Testis (tissue), 3 donors: Measurements from ENCODE around the gene ZCCHC7. TPM values are rescaled to one million over a fixed set of nuclear protein-coding genes. Genes with fewer than 3 reads are reported as not detected.

ENCODE experiments used
- DNase-seq: peaks from one replicate; pipeline ENCODE4 v3.0.0-alpha.2; 2019
- H3K27ac ChIP-seq, 2 donors: fragments of 200-600 bp; sonication (generic); one replicate each; pipeline ENCODE4 v1.5.1; 2019
- H3K27me3 ChIP-seq: fragments of 200-600 bp; sonication (generic); one replicate; pipeline ENCODE4 v1.5.1; 2019
- H3K36me3 ChIP-seq: fragments of 200-600 bp; sonication (generic); one replicate; pipeline ENCODE4 v1.5.1; 2017; ENCODE audit warnings: low read depth; ENCODE audit errors: missing control alignments
- H3K4me1 ChIP-seq: fragments of 200-600 bp; sonication (generic); one replicate; pipeline ENCODE4 v1.5.1; 2019
- H3K4me3 ChIP-seq, 2 donors: fragments of 200-600 bp; sonication (generic); one replicate each; pipeline ENCODE4 v1.5.1; 2017 to 2019
- H3K9me3 ChIP-seq: fragments of 200-600 bp; sonication (generic); one replicate; pipeline ENCODE4 v1.5.1; 2017
- POLR2A ChIP-seq: fragments of 450-650 bp; IDR thresholded peaks from one replicate; pipeline ENCODE4 v1.6.1; 2017; ENCODE audit warnings: antibody characterized with exemption, mild to moderate bottlenecking, moderate library complexity
- WGBS, 2 donors: methylation state at CpG; one replicate each; pipeline ENCODE4 v1.1.5; 2018; 5-methylcytosine and 5-hydroxymethylcytosine counted together
- intact Hi-C: fragments of 100-400 bp; cut with DNase I; formaldehyde crosslinking; loops from one replicate; pipeline ENCODE4 v1.15.1; 2023; ENCODE audit warnings: low total_unique reads
- polyA plus RNA-seq: library from polyadenylated mRNA; stranded (reverse); fragments of 350-450 nt; fragmentation: Illumina TruSeq; extraction: RNeasy Lipid Tissue Mini Kit (QIAGEN cat#74804); gene quantifications from one replicate; pipeline ENCODE4 v1.2.3, GENCODE V29; 2014; ENCODE audit warnings: low read depth, low replicate concordance; ENCODE audit not compliant: insufficient read depth
- total RNA-seq, 2 donors: library from RNA; depleted of rRNA; stranded (reverse); fragments of >200 nt; gene quantifications; one replicate each; pipeline ENCODE4 v1.2.3, GENCODE V29; 2016
- TF ChIP-seq, protein P1 (sequence below), 3 experiments: fragments of 450-650 bp in 2 of 3; fragments of 200-600 bp in 1 of 3; sonication (generic) in 1 of 3; IDR thresholded peaks; one replicate each; pipeline ENCODE4 v1.5.1; 2016 to 2019; ENCODE audit warnings: antibody characterized with exemption in 3 of 3, mild to moderate bottlenecking in 2 of 3, moderate library complexity in 1 of 3

The ZCCHC7 gene
- total and polyA plus RNA-seq, 3 donors from 2014 or later = 14.4 to 20.6 (median 18.5) TPM

DNA sequence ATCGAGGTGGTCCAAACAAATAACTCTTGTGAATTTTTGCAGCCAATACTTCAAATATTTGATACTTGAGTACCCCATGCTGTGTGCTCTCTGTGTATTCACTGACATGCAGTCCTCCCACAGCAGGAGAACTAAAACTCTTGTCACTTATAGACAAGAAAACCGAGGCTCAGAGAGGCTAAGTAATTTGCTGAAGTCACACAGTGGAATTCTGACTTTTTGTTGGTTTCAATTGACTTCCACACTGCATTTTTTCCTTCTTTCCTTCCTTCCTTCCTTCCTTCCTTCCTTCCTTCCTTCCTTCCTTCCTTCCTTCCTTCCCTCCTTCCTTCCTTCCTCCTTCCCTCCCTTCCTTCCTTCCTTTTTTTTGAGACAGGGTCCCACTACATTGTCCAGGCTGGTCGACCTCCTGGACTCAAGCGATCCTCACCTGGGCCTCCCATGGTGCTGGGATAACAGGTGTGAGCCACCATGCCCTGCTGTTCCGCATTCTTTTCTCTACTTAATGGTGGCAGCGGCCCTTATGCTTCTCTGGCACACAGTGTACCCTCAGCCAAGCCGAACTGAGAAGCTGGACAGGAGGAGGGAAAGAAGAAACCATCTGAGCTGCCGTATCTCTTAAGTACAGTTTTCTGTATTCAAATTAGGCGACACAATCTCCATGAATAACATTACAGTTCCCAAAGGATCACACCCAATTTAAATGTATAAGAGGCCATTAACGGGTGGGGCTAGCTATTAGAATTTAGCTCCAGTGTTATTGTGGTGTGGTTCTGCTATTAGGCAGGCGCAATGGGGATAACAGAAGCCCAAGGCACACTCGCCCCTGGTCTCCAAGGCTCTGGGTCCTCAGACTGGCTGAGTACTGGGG, 263.7 kb downstream of the ZCCHC7 start:
- TF ChIP-seq, protein P1, sequence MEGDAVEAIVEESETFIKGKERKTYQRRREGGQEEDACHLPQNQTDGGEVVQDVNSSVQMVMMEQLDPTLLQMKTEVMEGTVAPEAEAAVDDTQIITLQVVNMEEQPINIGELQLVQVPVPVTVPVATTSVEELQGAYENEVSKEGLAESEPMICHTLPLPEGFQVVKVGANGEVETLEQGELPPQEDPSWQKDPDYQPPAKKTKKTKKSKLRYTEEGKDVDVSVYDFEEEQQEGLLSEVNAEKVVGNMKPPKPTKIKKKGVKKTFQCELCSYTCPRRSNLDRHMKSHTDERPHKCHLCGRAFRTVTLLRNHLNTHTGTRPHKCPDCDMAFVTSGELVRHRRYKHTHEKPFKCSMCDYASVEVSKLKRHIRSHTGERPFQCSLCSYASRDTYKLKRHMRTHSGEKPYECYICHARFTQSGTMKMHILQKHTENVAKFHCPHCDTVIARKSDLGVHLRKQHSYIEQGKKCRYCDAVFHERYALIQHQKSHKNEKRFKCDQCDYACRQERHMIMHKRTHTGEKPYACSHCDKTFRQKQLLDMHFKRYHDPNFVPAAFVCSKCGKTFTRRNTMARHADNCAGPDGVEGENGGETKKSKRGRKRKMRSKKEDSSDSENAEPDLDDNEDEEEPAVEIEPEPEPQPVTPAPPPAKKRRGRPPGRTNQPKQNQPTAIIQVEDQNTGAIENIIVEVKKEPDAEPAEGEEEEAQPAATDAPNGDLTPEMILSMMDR (IDR thresholded peaks at IDR 0.05) = no peak
- TF ChIP-seq POLR2A = no peak
- DNase-seq = no peak
- WGBS, 2 donors = 92 to 94% methylated on average over 11 to 12 of the region's 12 CpGs
- intact Hi-C loops = no loop called here
- Histone ChIP-seq H3K9me3 (no peaks in the 10 kb centered on the region), H3K4me3 (no peak overlapping the region), H3K27ac (no peak overlapping the region), H3K36me3 (no peaks in the 10 kb centered on the region), H3K27me3 (no peaks in the 10 kb centered on the region), H3K4me1 (no peaks in the 10 kb centered on the region)

DNA sequence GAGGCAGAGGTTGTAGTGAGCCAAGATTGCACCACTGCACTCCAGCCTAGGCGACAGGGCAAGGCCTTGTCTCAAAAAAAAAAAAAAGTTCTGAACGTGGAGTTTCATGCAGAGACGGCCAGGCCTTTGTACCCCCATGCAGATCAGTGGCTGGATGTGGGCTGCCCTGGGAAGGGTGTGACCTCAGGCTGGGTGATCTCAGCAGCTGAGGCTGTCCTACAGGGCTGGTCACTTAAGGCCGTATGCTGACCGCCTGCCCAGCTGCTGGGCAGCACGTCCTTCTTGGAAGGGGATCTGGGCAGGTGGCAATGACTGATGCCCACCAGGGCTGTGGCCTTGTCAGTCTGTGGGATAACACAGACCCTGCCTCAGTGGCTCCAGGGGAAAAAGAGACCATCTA, 264.9 kb downstream of the ZCCHC7 start:
- intact Hi-C loops = no loop called here
- no peaks in the 10 kb centered on the region for H3K4me1 ChIP-seq
- no peak for DNase-seq
- WGBS, 2 donors = 91 to 93% methylated on average over 4 to 6 of the region's 6 CpGs
- H3K27me3 ChIP-seq = no peaks in the 10 kb centered on the region
- no peak for TF ChIP-seq POLR2A
- TF ChIP-seq, protein P1 (IDR thresholded peaks at IDR 0.05) = no peak
- no peaks in the 10 kb centered on the region for H3K36me3 ChIP-seq
- no peak overlapping the region for H3K27ac ChIP-seq
- H3K4me3 ChIP-seq = no peak overlapping the region
- H3K9me3 ChIP-seq = no peaks in the 10 kb centered on the region

DNA sequence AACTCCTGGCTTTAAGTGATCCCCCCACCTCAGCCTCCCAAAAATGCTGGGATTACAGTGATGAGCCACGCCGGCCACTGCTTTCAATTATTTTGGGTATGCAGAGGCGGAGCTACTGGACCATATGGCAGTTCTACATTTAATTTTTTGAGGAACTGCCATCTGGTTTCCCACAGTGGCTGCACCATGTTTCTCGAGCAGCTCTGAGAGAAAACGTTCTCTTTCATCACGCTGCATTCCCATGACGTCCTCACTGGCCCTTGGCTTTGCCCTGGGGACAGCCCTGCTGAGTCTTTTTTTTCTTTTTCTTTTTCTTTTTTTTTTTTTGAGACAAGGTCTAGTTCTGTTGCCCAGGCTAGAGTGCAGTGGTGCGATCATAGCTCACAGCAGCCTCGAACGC, 266.6 kb downstream of the ZCCHC7 start:
- H3K27me3 ChIP-seq = no peaks in the 10 kb centered on the region
- TF ChIP-seq POLR2A = no peak
- TF ChIP-seq, protein P1 (IDR thresholded peaks at IDR 0.05) = no peak
- DNase-seq = no peak
- 83 to 86% methylated on average over 10 of the region's 10 CpGs for WGBS, 2 donors
- H3K9me3 ChIP-seq = no peaks in the 10 kb centered on the region
- no peak overlapping the region for H3K27ac ChIP-seq
- H3K36me3 ChIP-seq = no peaks in the 10 kb centered on the region
- no peak overlapping the region for H3K4me3 ChIP-seq
- intact Hi-C loops = no loop called here
- H3K4me1 ChIP-seq = no peaks in the 10 kb centered on the region

DNA sequence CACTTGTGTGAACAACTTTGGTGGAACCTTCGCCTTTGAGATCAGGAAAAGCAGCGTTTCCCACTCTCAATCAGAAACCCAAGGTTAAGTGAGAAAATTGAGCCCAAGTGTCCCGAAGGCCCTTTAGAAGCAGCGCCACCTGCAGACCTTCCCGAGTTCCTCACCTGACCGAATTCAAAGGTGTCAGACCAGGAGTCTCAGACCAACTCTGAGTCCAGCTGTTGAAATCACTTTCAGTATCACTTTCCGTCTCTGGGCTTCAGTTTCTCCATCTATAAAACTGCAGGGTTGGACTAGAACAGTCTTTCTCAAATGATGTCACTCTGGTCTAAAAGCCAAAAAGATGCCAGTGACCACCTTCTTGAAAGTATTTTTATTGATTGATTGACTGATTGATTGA, 270.4 kb downstream of the ZCCHC7 start:
- DNase-seq = no peak
- WGBS, 2 donors = 56 to 66% methylated on average over 7 of the region's 7 CpGs
- no peaks in the 10 kb centered on the region for H3K27me3 ChIP-seq
- no peaks in the 10 kb centered on the region for H3K4me1 ChIP-seq
- intact Hi-C loops = no loop called here
- no peaks in the 10 kb centered on the region for H3K36me3 ChIP-seq
- TF ChIP-seq, protein P1 (IDR thresholded peaks at IDR 0.05) = no peak
- TF ChIP-seq POLR2A = no peak
- no peak overlapping the region for H3K4me3 ChIP-seq
- H3K9me3 ChIP-seq = no peaks in the 10 kb centered on the region
- H3K27ac ChIP-seq = no peak overlapping the region

DNA sequence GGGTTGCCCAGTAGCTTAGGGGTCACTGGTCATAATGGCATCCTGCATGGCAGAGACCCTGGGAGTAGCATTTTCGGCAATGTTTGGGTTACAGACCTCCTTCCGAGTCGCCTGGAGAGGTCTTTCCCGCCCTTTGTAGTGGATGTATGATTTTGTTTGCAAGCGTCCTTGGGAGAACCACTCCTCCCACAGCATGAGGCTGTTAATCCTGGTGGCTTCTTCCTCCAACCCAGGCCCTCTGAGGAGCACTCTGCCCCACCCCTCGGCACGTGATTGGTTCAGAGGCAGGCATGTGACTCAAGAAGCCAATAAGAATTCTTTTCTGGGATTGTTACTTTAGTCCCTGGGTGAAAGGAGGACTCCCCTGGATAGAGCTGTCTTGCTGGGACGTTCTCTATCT, 271.9 kb downstream of the ZCCHC7 start:
- Histone ChIP-seq H3K36me3 (no peaks in the 10 kb centered on the region), H3K27me3 (no peaks in the 10 kb centered on the region), H3K4me3 (peak overlapping the region in 1 of 2 donors; percentile 34), H3K9me3 (no peaks in the 10 kb centered on the region), H3K27ac (no peak overlapping the region), H3K4me1 (no peaks in the 10 kb centered on the region)
- DNase-seq = peak; percentile 48
- no peak for TF ChIP-seq POLR2A
- TF ChIP-seq, protein P1 (IDR thresholded peaks at IDR 0.05) = no peak
- WGBS, 2 donors = 60 to 72% methylated on average over 6 to 7 of the region's 8 CpGs
- intact Hi-C loops = no loop called here
